GM23338 (cell line): ENCODE data around the gene TOP2A.

Source experiments
- CREB1 ChIP-seq: fragments of 250-450 bp; sonication (Bioruptor Pico); IDR thresholded peaks from 2 replicates; pipeline ENCODE4 v1.5.0; 2020; ENCODE audit warnings: low read depth, mild to moderate bottlenecking, moderate library complexity
- EZH2 ChIP-seq: fragments of 200-600 bp; sonication (generic); IDR thresholded peaks from one replicate; pipeline ENCODE4 v1.8.0; 2017; ENCODE audit warnings: antibody characterized with exemption, mild to moderate bottlenecking, low read depth; ENCODE audit not compliant: unreplicated experiment
- EZH2phosphoT487 ChIP-seq: fragments of 200-600 bp; sonication (generic); IDR thresholded peaks from one replicate; pipeline ENCODE4 v1.8.1; 2018; ENCODE audit warnings: antibody characterized with exemption; ENCODE audit not compliant: unreplicated experiment
- JUNB ChIP-seq: IDR thresholded peaks from one replicate; pipeline ENCODE4 v1.6.1; 2016; ENCODE audit warnings: antibody characterized with exemption; ENCODE audit not compliant: unreplicated experiment
- NANOG ChIP-seq: IDR thresholded peaks from 2 replicates; pipeline ENCODE4 v1.6.1; 2016; ENCODE audit warnings: antibody characterized with exemption, borderline replicate concordance
- POLR2AphosphoS5 ChIP-seq: IDR thresholded peaks from 2 replicates; pipeline ENCODE4 v1.6.1; 2016; ENCODE audit warnings: antibody characterized with exemption, low read depth
- STAT1 ChIP-seq: IDR thresholded peaks from one replicate; pipeline ENCODE4 v1.6.1; 2016; ENCODE audit warnings: antibody characterized with exemption; ENCODE audit not compliant: unreplicated experiment
- ZNF114 ChIP-seq: fragments of 250-450 bp; sonication (Bioruptor Pico); IDR thresholded peaks from 2 replicates; pipeline ENCODE4 v1.5.0; 2020; ENCODE audit warnings: mild to moderate bottlenecking, moderate library complexity
- ZNF331 ChIP-seq: fragments of 250-450 bp; sonication (Bioruptor Pico); IDR thresholded peaks from 2 replicates; pipeline ENCODE4 v1.5.0; 2020; ENCODE audit warnings: low read depth, mild to moderate bottlenecking, moderate library complexity
- TF ChIP-seq, protein P1 (sequence below), 2 experiments: fragments of 200-600 bp in 1 of 2; sonication (generic) in 1 of 2; conservative IDR thresholded peaks; 2 replicates each; pipeline versions ENCODE4 v1.5.1 to v1.6.1; 2016 to 2017; ENCODE audit warnings: antibody characterized with exemption in 2 of 2, low read depth in 2 of 2, mild to moderate bottlenecking in 2 of 2, moderate library complexity in 1 of 2
- TF ChIP-seq, protein P2 (sequence below): IDR thresholded peaks from one replicate; pipeline ENCODE4 v1.6.1; 2018; ENCODE audit warnings: antibody characterized with exemption; ENCODE audit not compliant: unreplicated experiment
- TF ChIP-seq, protein P3 (sequence below): IDR thresholded peaks from 2 replicates; pipeline ENCODE4 v1.6.1; 2016; ENCODE audit warnings: antibody characterized with exemption
- TF ChIP-seq, protein P4 (sequence below): fragments of 250-450 bp; sonication (Bioruptor Pico); IDR thresholded peaks from 2 replicates; pipeline ENCODE4 v1.5.0; 2020; ENCODE audit warnings: mild to moderate bottlenecking, moderate library complexity

DNA sequence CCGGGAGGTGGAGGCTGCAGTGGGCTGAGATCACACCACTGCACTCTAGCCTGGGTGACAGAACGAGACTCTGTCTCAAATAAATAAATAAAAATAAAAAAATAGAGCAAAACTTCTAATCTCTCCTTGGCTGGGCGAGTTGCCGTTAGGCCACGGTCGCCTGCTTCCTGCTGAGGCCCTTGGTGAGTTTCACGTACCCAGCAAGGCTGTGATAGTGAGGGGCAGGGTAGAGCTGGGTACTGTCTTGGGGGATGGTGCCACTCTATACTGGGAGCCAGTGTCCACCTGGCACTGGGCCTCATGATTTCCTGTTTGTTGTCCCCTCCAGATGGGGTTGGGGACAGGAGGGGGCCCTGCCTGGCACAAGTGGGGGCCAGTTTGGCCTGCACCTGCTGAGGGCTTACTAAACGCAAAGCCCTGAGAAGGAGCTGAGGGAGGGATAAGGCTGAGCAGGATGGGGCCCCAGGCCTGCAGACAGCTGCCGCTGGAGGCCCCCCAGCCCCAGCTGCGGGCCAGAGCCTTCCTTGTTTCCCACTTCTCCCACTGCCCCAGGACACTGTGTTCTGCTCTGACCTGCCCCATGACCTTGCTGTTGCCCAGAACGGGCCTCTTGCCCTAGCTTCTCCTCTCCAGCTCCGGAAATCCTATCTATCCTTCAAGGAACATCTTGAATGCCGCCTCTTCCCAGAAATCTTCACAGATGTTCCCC lies 78.6 kb downstream of the TOP2A start:
- TF ChIP-seq, protein P1, sequence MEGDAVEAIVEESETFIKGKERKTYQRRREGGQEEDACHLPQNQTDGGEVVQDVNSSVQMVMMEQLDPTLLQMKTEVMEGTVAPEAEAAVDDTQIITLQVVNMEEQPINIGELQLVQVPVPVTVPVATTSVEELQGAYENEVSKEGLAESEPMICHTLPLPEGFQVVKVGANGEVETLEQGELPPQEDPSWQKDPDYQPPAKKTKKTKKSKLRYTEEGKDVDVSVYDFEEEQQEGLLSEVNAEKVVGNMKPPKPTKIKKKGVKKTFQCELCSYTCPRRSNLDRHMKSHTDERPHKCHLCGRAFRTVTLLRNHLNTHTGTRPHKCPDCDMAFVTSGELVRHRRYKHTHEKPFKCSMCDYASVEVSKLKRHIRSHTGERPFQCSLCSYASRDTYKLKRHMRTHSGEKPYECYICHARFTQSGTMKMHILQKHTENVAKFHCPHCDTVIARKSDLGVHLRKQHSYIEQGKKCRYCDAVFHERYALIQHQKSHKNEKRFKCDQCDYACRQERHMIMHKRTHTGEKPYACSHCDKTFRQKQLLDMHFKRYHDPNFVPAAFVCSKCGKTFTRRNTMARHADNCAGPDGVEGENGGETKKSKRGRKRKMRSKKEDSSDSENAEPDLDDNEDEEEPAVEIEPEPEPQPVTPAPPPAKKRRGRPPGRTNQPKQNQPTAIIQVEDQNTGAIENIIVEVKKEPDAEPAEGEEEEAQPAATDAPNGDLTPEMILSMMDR (conservative IDR thresholded peaks at IDR 0.05; ENCODE audit: low read depth in 2 of 2) = no peak
- TF ChIP-seq, protein P2, sequence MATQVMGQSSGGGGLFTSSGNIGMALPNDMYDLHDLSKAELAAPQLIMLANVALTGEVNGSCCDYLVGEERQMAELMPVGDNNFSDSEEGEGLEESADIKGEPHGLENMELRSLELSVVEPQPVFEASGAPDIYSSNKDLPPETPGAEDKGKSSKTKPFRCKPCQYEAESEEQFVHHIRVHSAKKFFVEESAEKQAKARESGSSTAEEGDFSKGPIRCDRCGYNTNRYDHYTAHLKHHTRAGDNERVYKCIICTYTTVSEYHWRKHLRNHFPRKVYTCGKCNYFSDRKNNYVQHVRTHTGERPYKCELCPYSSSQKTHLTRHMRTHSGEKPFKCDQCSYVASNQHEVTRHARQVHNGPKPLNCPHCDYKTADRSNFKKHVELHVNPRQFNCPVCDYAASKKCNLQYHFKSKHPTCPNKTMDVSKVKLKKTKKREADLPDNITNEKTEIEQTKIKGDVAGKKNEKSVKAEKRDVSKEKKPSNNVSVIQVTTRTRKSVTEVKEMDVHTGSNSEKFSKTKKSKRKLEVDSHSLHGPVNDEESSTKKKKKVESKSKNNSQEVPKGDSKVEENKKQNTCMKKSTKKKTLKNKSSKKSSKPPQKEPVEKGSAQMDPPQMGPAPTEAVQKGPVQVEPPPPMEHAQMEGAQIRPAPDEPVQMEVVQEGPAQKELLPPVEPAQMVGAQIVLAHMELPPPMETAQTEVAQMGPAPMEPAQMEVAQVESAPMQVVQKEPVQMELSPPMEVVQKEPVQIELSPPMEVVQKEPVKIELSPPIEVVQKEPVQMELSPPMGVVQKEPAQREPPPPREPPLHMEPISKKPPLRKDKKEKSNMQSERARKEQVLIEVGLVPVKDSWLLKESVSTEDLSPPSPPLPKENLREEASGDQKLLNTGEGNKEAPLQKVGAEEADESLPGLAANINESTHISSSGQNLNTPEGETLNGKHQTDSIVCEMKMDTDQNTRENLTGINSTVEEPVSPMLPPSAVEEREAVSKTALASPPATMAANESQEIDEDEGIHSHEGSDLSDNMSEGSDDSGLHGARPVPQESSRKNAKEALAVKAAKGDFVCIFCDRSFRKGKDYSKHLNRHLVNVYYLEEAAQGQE = no peak
- TF ChIP-seq EZH2phosphoT487 (no peak), POLR2AphosphoS5 (no peak), ZNF331 (CRISPR knock-in tag) (no peak), JUNB (no peak), CREB1 (CRISPR knock-in tag) (no peak), EZH2 (no peak), ZNF114 (CRISPR knock-in tag) (no peak), NANOG (no peak), STAT1 (no peak)
- TF ChIP-seq, protein P3, sequence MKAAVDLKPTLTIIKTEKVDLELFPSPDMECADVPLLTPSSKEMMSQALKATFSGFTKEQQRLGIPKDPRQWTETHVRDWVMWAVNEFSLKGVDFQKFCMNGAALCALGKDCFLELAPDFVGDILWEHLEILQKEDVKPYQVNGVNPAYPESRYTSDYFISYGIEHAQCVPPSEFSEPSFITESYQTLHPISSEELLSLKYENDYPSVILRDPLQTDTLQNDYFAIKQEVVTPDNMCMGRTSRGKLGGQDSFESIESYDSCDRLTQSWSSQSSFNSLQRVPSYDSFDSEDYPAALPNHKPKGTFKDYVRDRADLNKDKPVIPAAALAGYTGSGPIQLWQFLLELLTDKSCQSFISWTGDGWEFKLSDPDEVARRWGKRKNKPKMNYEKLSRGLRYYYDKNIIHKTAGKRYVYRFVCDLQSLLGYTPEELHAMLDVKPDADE = no peak
- TF ChIP-seq, protein P4, sequence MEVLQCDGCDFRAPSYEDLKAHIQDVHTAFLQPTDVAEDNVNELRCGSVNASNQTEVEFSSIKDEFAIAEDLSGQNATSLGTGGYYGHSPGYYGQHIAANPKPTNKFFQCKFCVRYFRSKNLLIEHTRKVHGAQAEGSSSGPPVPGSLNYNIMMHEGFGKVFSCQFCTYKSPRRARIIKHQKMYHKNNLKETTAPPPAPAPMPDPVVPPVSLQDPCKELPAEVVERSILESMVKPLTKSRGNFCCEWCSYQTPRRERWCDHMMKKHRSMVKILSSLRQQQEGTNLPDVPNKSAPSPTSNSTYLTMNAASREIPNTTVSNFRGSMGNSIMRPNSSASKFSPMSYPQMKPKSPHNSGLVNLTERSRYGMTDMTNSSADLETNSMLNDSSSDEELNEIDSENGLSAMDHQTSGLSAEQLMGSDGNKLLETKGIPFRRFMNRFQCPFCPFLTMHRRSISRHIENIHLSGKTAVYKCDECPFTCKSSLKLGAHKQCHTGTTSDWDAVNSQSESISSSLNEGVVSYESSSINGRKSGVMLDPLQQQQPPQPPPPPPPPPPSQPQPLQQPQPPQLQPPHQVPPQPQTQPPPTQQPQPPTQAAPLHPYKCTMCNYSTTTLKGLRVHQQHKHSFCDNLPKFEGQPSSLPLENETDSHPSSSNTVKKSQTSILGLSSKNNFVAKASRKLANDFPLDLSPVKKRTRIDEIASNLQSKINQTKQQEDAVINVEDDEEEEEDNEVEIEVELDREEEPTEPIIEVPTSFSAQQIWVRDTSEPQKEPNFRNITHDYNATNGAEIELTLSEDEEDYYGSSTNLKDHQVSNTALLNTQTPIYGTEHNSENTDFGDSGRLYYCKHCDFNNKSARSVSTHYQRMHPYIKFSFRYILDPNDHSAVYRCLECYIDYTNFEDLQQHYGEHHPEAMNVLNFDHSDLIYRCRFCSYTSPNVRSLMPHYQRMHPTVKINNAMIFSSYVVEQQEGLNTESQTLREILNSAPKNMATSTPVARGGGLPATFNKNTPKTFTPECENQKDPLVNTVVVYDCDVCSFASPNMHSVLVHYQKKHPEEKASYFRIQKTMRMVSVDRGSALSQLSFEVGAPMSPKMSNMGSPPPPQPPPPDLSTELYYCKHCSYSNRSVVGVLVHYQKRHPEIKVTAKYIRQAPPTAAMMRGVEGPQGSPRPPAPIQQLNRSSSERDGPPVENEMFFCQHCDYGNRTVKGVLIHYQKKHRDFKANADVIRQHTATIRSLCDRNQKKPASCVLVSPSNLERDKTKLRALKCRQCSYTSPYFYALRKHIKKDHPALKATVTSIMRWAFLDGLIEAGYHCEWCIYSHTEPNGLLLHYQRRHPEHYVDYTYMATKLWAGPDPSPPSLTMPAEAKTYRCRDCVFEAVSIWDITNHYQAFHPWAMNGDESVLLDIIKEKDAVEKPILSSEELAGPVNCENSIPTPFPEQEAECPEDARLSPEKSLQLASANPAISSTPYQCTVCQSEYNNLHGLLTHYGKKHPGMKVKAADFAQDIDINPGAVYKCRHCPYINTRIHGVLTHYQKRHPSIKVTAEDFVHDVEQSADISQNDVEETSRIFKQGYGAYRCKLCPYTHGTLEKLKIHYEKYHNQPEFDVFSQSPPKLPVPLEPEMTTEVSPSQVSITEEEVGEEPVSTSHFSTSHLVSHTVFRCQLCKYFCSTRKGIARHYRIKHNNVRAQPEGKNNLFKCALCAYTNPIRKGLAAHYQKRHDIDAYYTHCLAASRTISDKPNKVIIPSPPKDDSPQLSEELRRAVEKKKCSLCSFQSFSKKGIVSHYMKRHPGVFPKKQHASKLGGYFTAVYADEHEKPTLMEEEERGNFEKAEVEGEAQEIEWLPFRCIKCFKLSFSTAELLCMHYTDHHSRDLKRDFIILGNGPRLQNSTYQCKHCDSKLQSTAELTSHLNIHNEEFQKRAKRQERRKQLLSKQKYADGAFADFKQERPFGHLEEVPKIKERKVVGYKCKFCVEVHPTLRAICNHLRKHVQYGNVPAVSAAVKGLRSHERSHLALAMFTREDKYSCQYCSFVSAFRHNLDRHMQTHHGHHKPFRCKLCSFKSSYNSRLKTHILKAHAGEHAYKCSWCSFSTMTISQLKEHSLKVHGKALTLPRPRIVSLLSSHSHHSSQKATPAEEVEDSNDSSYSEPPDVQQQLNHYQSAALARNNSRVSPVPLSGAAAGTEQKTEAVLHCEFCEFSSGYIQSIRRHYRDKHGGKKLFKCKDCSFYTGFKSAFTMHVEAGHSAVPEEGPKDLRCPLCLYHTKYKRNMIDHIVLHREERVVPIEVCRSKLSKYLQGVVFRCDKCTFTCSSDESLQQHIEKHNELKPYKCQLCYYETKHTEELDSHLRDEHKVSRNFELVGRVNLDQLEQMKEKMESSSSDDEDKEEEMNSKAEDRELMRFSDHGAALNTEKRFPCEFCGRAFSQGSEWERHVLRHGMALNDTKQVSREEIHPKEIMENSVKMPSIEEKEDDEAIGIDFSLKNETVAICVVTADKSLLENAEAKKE (CRISPR knock-in tag) = no peak
